CD4-positive, alpha-beta T cell treated with Interferon alpha-2 for 1 hour (primary cell): ENCODE measurements around the gene FAM240A.

Experiments used
- DNase-seq, 2 donors: peaks; one replicate each; pipeline ENCODE4 v3.0.0-alpha.2; 2020 to 2022

Gene FAM240A

DNA sequence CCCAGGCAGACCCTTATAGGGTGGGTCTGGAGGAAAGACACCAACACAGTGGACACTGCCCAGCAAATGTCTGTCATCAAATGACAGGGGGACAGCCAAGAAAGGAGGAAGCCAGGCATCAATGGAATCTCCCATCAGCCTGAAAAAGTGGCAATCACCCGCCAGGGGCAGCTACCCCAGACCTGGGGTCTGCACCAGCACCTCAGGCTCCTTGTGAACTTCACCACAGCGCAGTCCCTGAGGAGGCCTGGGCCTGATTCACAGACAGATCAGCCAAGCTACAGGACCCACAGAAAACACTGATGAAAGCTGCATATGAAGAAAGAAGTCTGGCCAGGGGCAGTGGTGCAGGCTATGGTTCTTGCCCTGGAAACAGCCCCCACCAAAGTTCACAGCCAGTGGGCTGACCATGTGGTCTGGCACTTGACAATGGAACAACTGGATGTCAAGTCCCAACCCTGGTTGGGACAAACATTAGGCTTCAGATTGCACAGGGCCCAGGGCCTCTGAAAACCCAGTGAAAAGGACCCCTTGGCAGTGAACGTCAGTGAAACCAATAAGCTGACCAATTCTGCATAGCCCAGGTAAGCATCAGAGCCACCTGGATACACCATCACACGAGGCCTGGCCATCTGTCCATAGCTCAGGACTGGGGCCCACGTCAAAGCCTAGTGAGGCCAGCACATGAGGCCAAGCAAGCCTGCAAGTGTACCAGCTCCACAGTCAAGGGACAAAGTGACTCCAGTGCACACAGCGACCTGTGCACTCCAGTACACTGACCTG lies 52.1 kb downstream of the FAM240A start:
- DNase-seq = no peak

- DNase-seq = no peak
These were observed 52.8 kb downstream of the FAM240A start for GRCh38 chr3:46664971-46665762.

GRCh38 chr3:46665763-46666452 lies 53.6 kb downstream of the FAM240A start:
- DNase-seq = no peak

GRCh38 chr3:46666453-46666845 lies 54.1 kb downstream of the FAM240A start:
- no peak for DNase-seq

DNA sequence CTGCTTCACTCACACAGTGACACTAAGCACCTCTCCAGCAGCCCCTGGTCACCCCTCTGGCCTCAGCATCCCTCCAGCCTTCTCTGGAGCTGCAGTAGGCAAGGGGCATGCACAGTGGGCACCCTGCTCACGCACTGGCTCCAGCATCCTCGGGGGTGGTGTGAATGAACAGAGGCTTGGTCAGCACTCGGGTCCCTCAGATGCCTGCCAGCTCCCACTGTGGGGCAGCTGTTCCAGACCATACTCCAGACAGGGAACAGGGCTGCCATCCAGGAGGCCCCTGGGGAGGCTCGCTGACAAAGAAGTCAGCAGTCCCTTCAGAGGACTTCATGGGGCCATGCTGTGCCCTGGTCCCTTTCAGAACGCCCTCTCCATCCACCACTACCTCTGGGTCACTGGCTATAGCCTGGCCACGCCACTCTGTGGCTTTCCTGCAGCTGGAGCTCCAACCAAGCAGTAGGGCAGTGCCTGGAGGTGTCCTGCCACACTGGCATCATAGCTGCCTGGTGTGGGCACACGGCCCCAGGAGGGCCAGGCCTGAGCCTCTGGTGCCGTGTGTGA lies 54.8 kb downstream of the FAM240A start:
- DNase-seq = no peak

GRCh38 chr3:46667657-46668056 lies 55.3 kb downstream of the FAM240A start:
- DNase-seq = no peak

DNA sequence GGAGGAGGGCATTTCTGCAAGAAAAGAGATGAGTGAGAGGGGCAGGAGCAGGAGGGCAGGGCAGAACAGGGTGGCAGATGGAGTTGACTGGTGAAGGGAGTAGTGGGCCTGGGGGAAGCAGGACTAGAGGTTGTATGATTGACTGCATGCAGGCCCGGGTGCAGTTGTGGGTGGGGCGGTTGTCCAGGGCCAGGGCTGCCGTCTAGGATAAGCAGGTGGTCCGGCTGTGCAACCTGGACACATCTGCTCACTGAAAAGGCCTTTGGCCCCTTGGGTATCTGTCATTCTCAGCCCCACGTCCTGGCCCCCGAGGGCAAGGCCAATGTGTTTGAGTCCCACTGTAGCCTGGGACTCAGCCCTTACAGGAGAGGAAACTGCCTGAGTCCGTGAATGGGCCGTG lies 55.8 kb downstream of the FAM240A start:
- no peak for DNase-seq

- no peak for DNase-seq
These were observed 56.3 kb downstream of the FAM240A start for GRCh38 chr3:46668591-46668990.

GRCh38 chr3:46669191-46669999 lies 57.1 kb downstream of the FAM240A start:
- no peak for DNase-seq

DNA sequence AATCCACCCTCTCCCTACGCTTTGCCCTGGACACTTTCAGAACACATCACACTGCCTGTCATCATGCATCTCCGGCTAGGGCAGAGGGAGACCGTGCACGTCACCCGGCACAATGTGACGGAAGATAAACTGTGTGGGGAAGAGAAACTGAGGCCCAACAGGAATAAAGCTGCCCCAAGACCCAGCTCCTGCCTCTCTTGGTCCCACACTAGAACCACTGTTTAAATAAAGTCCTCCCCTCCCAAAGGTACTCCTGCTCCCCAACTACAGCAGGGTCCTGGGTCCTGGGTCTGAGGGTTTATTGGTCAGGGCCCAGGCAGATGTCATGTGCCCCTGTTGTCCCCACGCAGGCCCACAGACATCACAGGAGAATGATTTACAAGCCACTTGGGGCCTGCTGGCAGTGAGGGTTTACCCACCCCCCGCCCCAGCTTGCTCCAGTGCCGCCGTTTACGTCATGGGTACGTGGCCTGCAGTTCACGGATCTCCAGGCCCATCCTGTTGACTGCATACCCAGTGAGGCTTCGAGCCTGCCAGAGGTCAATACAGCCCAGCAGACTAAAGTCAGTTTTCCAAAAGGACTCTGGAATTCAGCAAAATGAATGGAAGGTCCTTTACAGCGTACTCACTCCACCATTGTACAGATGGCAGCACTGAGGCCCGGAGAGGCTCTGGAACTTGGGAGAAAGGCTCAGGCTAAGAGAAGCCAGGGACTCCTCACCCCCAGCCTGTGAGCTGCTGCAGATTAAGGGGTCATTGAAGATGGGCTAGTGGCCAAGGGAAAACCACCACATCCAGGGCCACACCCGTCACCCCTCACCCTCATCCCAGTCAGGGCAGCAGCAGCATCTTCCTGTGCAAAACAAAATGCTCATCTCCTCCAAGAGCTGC lies 57.9 kb downstream of the FAM240A start:
- DNase-seq = no peak

DNA sequence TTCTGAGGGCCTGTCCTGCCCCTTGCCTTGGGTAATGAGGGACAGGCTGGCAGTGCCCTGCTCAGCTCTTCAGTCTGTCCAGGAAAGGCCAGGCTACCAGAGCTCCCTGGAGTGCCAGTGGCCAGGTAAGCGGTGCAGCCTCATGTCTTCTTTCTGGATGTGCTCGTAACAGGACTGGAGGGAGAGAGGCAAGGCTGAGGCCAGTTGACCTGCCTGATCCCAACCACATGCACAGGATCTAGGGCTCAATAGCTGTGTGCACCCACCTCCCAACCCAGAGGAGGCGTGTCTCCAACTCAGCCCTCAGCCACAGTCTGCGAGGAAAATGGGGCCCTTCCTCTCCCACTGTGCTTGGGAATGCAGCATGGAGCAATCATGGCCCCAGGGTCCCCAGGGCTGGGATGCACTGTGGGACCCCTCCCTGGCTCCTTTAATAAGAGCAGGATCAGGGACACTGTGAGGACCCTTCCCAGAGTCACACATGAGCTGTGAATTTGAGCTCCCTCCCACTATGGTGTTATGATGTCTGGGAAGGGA lies 58.6 kb downstream of the FAM240A start:
- no peak for DNase-seq

- DNase-seq = no peak
These were observed 59.4 kb downstream of the FAM240A start for GRCh38 chr3:46671541-46672348.

GRCh38 chr3:46672349-46672695 lies 60.0 kb downstream of the FAM240A start:
- no peak for DNase-seq

- DNase-seq = no peak
These were observed 61.1 kb downstream of the FAM240A start for GRCh38 chr3:46673151-46674030.

GRCh38 chr3:46674031-46674845 lies 61.9 kb downstream of the FAM240A start:
- no peak for DNase-seq

DNA sequence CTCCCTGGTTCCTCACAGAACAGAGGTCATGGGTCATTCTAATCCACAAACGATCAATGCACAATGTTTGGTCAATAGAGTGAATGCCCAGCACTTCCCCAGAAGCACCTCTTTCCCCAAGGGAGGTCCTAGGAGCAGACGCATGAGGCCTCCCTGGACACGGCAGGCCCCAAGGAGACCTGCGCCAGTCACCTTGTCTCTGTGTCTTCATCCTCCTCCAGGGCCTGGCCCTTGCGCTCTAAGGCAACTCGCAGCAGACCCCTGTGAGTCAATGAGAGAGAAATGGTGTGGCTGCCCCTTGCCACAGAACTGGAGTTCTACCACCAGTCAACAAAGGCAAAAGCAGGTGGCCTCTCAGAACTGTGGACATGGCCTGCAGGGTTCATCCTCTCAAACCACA lies 63.1 kb downstream of the FAM240A start:
- no peak for DNase-seq
